Mucosa of descending colon (tissue), 3 donors: ENCODE data around the gene TPD52L1. TPM values are rescaled to one million over a fixed set of nuclear protein-coding genes. Genes with fewer than 3 reads are reported as not detected.

ENCODE experiments used
- ATAC-seq: fragments of 200-7000 bp; cut with Tn5 transposase; one replicate; pipeline ENCODE4 v1.9.1; 2020; ENCODE audit warnings: mild to moderate bottlenecking, moderate library complexity
- DNase-seq, 3 donors: peaks; one replicate each; pipeline ENCODE4 v3.0.0-alpha.2; 2020
- H3K36me3 ChIP-seq: fragments of 200-600 bp; one replicate; pipeline ENCODE4 v1.8.0; 2021; ENCODE audit warnings: low read depth, mild to moderate bottlenecking
- H3K4me1 ChIP-seq: fragments of 200-600 bp; one replicate; pipeline ENCODE4 v1.8.0; 2021; ENCODE audit warnings: low read depth, mild to moderate bottlenecking
- H3K4me3 ChIP-seq: fragments of 200-600 bp; one replicate; pipeline ENCODE4 v1.8.0; 2021; ENCODE audit warnings: mild to moderate bottlenecking
- H3K9me3 ChIP-seq: fragments of 200-600 bp; one replicate; pipeline ENCODE4 v1.8.0; 2021; ENCODE audit warnings: mild to moderate bottlenecking
- CTCF ChIP-seq: fragments of 200-600 bp; IDR thresholded peaks from one replicate; pipeline ENCODE4 v1.8.0; 2022; ENCODE audit warnings: antibody characterized with exemption, mild to moderate bottlenecking
- intact Hi-C, 2 donors: fragments of 100-400 bp; cut with DNase I in 1 of 2; cut with micrococcal nuclease in 1 of 2; formaldehyde crosslinking; loops; one replicate each; pipeline versions ENCODE4 v1.11.0 to v1.11.1; 2022; cut with DNase I, micrococcal nuclease
- total RNA-seq, 3 donors: library from RNA; stranded (reverse); fragmentation: NEBNext Ultra II Directional in 2 of 3; extraction: Animal tissue kit (Norgen Biotek cat#: 25700) in 2 of 3; gene quantifications; one replicate each; pipeline versions ENCODE4 v1.2.1 to v1.2.4, GENCODE V29; 2021 to 2023
- donor health status: DM: no; HTN: no; CAD: no; lungs with moderate emphysema.
- donor health status: DM: no; HTN: no; CAD: no.
- donor health status: DM: no; HTN: yes; CAD: no.

The TPD52L1 gene
- total RNA-seq, 3 donors from 2014 or later: 12.1 to 23.9 (median 22.0) TPM

DNA sequence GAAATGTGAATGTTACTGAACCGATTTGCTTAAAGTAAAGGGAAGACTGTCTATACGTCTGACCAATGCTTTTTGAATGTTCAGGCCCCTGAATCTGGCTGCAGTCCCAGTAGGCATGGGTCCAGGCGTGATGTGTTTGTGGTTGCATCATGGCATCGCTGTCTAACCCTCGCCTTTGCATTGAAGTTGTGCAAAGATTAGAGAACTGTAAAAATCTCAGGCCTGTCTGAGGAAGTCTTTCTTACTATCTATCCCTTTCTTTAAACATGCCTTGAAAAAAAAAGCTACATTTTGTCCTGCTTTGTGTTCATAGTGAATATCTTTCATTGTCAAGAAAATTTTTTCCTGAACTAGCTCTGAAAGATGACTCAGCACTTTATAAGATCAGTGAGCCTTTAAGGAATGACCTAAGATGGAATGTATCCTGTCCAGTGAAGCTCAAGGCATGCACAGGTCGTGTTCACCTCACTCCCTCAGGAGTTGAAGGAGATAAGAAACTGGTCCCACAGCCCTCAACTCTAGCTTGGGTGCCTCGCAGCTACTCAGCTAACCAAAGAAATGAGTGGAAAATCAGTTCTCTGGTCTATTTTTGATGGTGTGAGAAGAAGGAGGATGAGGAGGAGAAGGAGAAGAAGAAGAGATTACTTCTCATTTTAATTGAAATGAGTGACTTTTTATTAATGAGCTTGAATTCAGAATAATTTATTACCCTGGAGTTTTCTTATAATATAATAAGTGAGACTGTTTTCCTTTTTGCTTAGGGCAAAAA is 48.6 kb downstream of the TPD52L1 start:
- ATAC-seq: peak; percentile 47
- Histone ChIP-seq H3K4me1 (peaks cover 15% of the 10 kb centered on the region), H3K36me3 (no peaks in the 10 kb centered on the region), H3K4me3 (no peak overlapping the region), H3K9me3 (no peaks in the 10 kb centered on the region)
- DNase-seq: peak; percentile 60 to 75 (median 71)
- intact Hi-C loops: no loop called here
- no peak for TF ChIP-seq CTCF

GRCh38 chr6:125203395-125203794 is 49.8 kb downstream of the TPD52L1 start:
- DNase-seq (no peak), ATAC-seq (no peak)
- H3K4me3 ChIP-seq: no peak overlapping the region
- H3K36me3 ChIP-seq: no peaks in the 10 kb centered on the region
- intact Hi-C loops: no loop called here
- no peaks in the 10 kb centered on the region for H3K9me3 ChIP-seq
- TF ChIP-seq CTCF: no peak
- H3K4me1 ChIP-seq: peaks cover 2% of the 10 kb centered on the region

DNA sequence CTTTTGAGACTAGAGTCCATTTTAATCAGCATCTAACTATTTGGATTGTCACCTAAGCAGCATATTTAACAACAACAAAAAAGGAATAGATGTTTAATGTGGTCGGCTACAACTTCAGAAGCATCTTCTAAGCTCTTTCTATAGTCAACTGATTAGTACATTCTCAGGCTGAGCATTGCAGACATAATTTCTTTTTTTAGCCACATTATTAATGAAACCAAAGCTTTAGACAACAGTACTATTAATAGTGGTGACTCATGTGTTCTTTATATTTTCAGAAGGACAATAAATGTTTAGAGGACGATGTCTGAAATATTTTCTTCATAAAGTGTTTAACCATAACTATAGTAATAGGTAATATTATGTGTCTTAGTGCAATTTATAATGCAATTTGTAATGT is 52.4 kb downstream of the TPD52L1 start:
- Histone ChIP-seq H3K9me3 (no peaks in the 10 kb centered on the region), H3K36me3 (no peaks in the 10 kb centered on the region), H3K4me3 (no peak overlapping the region), H3K4me1 (no peaks in the 10 kb centered on the region)
- intact Hi-C loops: no loop called here
- no peak for TF ChIP-seq CTCF
- no peak for DNase-seq
- ATAC-seq: no peak

DNA sequence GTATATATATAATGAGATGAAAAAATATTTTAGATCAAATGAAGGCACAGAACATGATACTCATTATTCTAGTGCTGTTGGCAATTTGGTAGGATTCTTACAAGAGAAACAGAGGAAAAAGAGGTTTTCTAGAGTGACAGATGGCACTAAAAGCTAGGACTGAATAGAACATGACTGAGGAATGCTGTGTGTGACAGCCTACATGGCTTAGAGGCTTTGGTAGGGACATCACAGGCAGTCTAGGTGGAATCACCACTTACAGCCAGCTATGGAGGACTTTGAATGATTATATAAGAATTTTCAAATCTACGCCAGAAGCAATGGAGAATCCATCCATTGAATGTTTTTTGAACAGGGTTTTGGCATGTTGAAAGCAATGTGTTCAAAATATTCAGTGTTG is 52.8 kb downstream of the TPD52L1 start:
- Histone ChIP-seq H3K9me3 (no peaks in the 10 kb centered on the region), H3K36me3 (no peaks in the 10 kb centered on the region), H3K4me1 (no peaks in the 10 kb centered on the region), H3K4me3 (no peak overlapping the region)
- TF ChIP-seq CTCF: no peak
- no peak for ATAC-seq
- no peak for DNase-seq
- intact Hi-C loops: no loop called here

GRCh38 chr6:125207956-125208355 is 54.4 kb downstream of the TPD52L1 start:
- Histone ChIP-seq H3K4me3 (no peak overlapping the region), H3K9me3 (no peaks in the 10 kb centered on the region), H3K36me3 (no peaks in the 10 kb centered on the region), H3K4me1 (no peaks in the 10 kb centered on the region)
- TF ChIP-seq CTCF: no peak
- intact Hi-C loops: no loop called here
- DNase-seq: no peak
- no peak for ATAC-seq
